HG03342 (cell line): Measurements from ENCODE around the gene STIM2.
"Not testable (repeated sequence)": the region's sequence is repeated elsewhere in the genome, so short reads cannot be mapped to it uniquely, and the experiment has no call there.

Experiments used
- ATAC-seq: cut with Tn5 transposase; IDR thresholded peaks from one replicate; pipeline ENCODE4 v1.9.1; 2021; ENCODE audit warnings: mild to moderate bottlenecking, moderate library complexity; ENCODE audit not compliant: unreplicated experiment

STIM2 gene

DNA sequence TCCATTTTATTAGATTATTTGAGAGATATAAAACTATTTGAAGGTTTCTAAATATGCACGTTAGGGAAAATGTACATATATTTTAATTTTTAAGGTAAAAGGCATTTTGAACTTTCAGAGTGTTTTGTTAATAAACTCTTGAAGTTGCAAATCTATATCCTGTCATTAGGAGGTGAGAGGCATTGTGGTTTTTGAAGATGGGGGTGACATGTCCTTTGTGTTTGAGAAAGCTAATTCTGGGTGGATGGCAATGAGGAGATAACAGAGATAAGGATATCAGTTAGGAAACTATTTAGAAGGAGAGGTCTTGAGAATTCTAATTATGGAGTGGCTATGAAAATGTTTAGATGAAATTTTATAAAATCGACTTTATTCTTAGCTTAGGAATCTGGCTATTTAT is 6.1 kb downstream of the STIM2 start:
- no peak for ATAC-seq

- no peak for ATAC-seq
These were observed 7.5 kb downstream of the STIM2 start for GRCh38 chr4:26867914-26868684.

DNA sequence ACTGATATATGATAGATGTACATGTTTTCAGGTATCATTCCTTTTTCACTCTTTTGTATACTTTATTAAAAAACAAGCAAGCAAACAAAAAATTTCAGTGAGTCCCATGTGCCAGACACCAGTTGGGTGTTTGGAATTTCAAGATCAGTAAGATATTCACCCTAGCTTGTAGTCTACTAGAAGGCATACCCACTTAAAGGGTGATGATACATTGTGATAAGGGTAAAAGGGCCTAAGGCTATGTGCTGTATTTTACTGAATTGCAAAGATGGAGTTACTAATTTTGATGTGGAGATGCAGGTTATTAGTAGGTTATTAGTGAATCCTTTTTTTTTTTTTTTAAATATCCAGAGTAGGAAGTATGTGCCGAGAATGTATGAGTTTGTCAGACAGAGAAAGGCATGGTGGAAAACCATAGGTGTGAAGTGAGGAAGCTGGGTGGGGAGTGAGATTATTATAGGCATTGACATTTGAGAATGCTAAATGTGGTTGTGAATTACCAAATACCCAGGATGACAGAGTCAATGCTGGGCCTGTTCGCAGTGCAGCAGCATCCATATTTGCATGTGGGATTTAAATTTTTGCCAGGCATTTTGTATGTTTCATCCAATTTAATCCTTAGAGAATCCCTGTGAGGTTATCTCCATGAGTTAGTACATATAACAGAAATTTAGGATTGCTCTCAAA is 10.1 kb downstream of the STIM2 start:
- no peak for ATAC-seq

DNA sequence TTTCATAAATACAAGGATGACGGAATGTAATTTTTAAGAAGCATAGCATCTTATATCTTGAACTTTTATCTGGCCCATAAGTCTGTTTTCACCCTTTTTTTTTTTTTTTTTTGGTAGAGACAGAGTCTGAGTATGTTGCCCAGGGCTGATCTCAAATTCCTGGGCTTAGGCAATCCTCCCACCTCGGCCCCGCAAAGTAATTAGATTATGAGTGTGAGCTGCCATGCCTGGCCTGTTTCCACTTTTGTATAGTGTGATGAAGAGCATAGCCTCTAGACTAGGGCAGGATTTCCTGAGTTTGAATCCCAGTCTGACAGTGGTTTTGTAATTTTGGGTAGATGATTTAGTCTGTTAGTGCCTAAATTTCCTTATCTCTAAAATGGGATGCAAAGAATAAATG is 11.0 kb downstream of the STIM2 start:
- ATAC-seq, result no peak

GRCh38 chr4:26873391-26874026 is 12.9 kb downstream of the STIM2 start:
- ATAC-seq, result peak; percentile 93

DNA sequence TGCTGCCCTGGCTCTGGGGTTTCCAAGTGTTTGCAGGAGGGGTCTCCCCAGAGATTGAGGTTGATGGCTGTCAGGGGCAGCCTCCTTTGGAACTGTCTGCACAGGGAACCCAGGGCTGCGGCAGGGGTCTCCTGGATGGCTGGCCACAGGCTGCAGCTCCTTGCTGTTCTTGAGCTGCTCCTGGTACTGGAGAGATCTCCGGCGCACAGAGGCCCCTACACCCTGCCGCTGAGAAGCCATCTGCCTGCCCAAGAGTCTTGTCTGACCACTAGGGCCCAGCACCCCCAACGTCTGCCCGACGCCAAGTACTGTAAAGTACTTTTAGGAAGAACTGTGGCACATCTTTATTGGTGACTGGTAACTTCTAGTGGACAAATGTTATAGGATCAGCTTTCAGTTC is 13.5 kb downstream of the STIM2 start:
- no peak for ATAC-seq

DNA sequence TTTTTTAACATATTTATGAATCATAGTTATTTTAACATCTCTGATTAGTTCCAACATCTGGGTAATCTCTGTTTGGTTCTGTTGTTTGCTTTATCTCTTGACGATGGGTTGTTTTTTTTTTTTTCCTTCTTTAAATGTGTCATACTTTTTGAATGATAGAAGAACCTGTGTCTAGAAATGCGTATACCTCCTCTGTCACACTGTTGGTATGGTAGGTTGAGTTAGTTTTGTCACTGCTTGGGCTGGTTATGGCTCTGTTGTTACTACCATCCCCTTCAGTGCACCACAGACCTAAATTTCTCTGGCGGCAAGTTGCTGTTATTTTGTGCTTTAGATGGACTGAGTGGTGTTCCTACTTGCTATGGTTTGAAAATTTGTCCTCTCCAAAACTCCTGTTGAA is 16.8 kb downstream of the STIM2 start:
- no peak for ATAC-seq

DNA sequence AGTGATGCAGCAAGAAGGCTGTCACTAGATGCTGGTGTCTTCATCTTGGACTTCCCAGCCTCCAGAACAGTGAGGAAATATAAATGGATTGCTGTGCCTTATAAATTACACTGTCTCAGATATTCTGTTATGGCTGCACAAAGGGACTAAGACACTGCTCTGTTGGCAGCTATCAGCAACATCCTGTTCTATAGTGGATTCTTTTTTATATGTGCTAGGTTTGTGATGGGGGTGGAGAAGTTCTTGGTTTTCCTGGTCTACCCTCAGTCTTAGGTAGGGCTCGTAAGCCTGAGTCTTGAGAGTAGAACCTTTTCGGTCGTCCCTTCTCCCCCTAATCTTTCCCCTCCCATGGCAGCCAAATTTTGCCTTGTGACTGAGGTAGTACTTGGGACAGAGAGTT is 17.3 kb downstream of the STIM2 start:
- ATAC-seq, result no peak

DNA sequence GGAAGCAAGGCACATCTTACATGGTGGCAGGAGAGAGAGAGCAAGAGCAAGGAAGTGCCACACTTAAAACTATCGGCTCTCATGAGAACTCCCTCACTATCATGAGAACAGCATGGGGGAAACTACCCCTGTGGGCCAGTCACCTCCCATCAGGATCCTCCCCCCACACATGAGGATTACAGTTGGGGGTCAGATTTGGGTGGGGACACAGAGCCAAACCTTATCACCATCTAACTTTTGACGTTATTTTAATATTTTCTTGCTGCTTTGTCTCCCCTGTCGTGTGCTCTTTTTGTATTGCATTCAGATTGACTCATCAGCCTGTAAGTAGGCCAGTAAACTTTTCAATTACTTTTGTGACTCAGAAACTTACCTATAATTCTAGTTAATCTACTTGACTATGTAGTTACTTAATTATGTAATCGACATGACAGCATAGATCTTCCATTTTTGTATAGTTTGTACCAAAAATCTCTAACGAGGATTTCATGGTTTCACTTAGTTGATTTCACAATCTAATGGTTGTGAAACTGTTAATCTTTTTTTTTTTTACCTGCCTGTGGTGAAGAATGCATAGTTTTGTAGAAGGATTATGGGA is 18.3 kb downstream of the STIM2 start:
- ATAC-seq, result no peak

DNA sequence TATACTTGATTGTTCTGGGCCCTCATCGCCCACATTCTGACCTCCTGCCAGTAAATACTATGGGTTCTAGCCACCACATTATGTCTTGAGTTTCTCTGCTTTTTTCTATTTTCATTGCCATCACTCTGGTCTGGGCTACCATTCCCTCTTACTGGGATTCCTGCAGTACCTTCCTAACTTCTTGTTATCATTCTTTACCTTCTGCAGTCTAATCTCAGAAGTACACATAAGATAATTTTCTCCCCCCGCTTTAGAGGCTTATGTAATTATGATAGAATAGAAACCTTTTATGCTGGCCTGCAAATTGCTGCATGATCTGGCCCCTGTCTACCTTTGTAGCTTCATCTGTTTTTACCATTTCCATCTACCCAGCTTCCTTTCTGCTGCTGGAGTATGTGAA is 19.2 kb downstream of the STIM2 start:
- no peak for ATAC-seq

GRCh38 chr4:26884026-26884425 is 23.4 kb downstream of the STIM2 start:
- ATAC-seq, result no peak

GRCh38 chr4:26884486-26884988 is 23.9 kb downstream of the STIM2 start:
- peak; percentile 43 for ATAC-seq

GRCh38 chr4:26885912-26886274 is 25.3 kb downstream of the STIM2 start:
- peak; percentile 84 for ATAC-seq

GRCh38 chr4:26887143-26887542 is 26.5 kb downstream of the STIM2 start:
- ATAC-seq, result no peak

GRCh38 chr4:26887809-26888208 is 27.2 kb downstream of the STIM2 start:
- ATAC-seq, result no peak

- ATAC-seq, result no peak
These were observed 28.7 kb downstream of the STIM2 start for GRCh38 chr4:26889356-26889755.

DNA sequence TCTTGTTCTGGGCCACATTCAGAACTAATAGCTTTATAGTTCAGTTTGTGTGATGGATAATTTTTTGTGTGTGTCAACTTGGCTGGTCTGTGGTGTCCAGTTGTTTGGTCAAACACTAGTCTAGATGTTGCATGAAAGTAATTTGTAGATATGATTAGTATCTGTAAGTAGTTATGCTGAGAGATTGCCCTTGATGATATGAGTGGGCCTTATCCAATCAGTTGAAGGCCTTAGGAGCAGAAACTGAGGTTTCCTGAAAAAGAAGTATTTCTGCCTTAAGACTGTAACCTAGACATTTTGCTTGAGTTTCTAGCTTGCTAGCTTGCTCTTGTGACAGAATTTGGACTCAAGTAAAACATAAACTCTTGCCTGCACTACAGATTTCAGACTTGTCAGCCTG is 30.4 kb downstream of the STIM2 start:
- ATAC-seq, result no peak

- no peak for ATAC-seq
These were observed 31.2 kb downstream of the STIM2 start for GRCh38 chr4:26891867-26892266.

GRCh38 chr4:26892480-26893150 is 32.0 kb downstream of the STIM2 start:
- no peak for ATAC-seq

- no peak for ATAC-seq
These were observed 32.9 kb downstream of the STIM2 start for GRCh38 chr4:26893491-26893890.

- not testable (repeated sequence) for ATAC-seq
These were observed 34.2 kb downstream of the STIM2 start for GRCh38 chr4:26894881-26895280.
